Activated CD4-positive, alpha-beta T cell treated with anti-CD3 and anti-CD28 coated beads, Interleukin-2, amount 50 U/mL, for 24 hours (primary cell): ENCODE measurements around the gene ADGRL3.
"Not testable (repeated sequence)": the region's sequence is repeated elsewhere in the genome, so short reads cannot be mapped to it uniquely, and the experiment has no call there.

Experiments used
- DNase-seq, 2 donors: peaks; one replicate each; pipeline ENCODE4 v3.0.0-alpha.2; 2020; ENCODE audit warnings: low read depth in 1 of 2, low spot score in 1 of 2

Gene ADGRL3

DNA sequence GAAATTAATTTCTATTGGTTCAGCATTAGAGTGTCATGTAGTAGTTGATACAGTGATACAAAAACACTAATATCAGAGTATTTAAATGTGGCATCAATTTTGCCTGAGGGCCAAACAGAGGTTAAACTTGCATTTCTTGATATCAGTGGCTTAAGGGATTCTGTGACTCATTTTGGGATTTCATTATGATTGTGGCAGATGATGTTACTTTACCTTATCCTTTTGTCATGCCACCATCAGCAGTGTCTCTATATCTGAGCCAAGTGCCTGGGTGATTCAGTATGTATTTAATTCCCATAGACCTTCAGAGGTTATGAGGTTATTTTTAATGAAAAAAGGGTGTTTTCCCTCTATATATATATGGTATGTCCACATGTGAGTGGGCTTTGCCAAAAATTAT is 582.9 kb downstream of the ADGRL3 start:
- no peak for DNase-seq

DNA sequence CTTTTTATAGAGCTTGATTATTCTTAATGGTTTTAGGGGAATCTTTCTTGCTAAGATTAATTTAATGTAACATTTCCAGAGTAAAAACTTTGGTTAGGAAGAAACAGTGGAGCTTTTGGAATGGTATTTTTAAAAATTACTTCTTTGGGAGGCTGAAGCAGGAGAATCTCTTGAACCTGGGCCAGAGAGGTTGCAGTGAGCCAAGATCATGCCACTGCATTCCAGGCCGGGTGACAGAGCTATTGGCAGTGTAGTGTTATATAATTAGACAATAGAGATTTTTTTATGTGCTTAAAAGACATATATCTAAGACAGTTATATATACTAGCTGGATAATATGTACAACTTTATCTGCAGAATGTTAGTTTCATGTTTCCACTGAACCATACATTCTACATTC is 585.6 kb downstream of the ADGRL3 start:
- no peak for DNase-seq

GRCh38 chr4:61786211-61786610 is 586.1 kb downstream of the ADGRL3 start:
- no peak for DNase-seq

GRCh38 chr4:61795998-61796397 is 595.9 kb downstream of the ADGRL3 start:
- no peak for DNase-seq

- DNase-seq = no peak
These were observed 599.7 kb downstream of the ADGRL3 start for GRCh38 chr4:61799794-61800193.

DNA sequence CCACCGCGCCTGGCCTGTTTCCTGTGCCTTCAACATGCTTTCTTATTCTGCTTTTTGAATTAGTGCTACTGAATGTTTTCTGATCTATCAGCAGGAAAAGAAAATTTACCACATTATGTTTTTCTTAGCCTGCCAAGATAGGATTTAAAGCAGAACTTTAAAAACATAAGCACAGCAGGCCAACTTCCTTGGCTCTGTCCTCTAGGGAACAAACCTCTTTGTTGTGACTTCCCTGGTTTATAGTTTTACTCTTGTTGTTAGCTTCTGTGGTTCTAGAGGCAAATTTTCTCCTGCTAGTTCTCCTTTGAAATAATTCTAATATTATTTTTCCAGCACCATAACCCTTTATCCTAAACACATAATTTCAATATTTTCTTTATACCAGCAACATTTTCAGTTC is 605.1 kb downstream of the ADGRL3 start:
- DNase-seq = no peak

DNA sequence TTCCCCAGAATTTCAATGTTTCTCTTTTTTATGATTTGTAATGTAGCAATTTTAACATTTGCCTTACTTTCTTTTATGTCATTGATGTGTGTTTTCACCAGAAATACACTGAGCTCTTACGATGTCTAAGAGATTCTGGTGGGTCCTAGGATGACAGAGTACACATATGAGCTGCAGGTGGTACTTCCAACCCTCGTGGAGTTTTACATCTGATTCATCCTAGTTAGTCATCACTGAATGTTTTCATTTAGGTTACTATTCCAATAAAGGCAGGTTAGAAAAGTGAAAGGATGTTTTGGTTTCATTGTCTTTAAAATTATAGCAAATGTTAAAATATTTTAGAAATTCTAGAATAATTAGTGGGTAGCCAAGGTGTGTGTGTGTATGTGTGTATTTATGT is 605.9 kb downstream of the ADGRL3 start:
- DNase-seq = no peak

DNA sequence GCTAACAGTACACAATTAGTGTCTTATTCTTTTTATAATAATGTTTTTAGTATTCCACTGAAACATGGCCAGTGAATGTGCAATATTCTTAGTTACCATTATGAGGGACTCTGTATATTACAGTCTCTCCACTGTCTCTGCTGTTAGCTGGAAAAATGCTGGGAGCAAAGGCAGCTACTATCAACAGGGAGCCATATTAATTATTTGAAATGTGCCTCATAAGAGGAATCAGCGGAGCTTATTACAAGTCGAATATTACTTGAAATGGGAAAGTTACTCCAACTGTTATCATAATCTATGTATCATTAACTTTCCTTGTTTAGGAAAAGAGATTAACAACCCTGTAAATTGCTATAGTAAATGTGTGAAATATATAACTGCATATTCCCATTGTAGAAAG is 612.0 kb downstream of the ADGRL3 start:
- no peak for DNase-seq

- no peak for DNase-seq
These were observed 616.9 kb downstream of the ADGRL3 start for GRCh38 chr4:61817071-61817470.

DNA sequence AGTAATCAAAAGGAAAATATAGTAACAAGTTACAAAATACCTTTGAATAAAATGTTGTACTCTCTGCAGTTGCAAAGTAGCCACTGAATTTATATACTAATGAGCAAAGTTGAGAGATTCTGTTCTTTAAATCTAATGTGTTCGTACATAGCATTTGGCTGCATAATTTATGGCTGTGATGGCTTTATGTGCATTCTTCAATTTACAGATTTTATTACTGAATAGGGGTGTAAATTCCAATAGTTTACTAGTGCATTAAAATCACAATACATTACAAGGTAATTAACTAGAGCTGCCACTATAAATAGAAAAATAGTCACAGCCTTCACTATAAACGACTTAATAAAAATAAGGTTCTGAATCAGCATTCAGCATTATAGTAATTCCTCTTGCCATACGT is 620.0 kb downstream of the ADGRL3 start:
- no peak for DNase-seq

DNA sequence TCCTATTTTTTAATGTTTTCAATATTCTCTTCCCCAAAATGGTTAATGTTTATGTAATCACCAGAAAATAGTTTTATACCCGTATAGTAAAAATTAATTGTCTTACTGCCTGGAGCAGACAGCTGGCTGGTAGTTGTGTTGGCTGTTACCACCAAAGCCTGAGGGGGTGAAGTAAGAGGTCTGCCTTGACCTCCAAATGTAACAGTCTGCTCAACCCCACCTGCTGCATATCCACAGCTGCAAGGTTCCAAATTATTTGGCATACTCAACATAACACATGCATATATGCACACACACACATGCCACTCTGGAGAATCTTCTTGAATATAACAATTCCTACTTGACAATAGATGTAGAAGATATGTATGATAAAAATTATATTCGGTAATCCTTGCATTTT is 624.3 kb downstream of the ADGRL3 start:
- DNase-seq = no peak

DNA sequence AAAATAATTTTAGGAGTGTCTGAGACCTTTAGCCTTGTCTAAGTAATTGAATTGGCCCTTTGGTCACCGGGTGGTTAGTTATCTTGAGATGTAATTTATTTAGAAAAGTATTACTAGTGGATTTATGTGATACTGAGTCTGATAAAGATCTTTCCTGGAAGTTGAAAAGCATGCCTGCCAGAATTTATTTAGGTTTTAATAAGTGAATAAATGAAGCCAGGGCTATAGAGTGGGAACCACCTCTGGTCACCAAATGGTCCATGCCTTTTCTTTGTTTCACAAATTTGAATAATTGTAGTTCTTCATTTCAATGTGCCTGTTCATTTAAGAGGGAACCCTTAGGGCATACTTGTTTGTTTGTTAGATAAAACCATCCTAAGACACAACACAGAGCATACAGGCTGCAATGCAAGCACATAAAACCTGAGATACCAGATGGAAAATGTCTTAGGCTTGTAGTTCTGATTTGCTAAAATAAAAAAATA is 627.8 kb downstream of the ADGRL3 start:
- DNase-seq = no peak

DNA sequence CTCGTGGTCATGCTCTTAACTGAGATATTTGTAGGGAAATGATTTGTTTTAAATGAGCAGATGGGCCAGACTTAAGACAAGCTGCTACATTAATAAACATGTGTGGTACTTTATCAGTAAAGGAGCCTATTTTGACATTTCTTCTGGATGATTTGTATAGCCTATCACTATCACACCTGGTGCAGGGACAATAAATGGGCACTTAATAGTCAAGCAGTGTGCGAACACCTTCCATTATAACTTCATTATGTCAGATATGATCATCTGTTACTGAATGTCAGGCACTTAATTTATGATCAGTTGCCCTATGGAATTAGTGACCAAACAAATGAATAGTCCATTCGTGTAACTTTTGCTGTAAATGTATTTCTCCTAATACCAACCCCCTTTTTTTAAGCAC is 628.8 kb downstream of the ADGRL3 start:
- DNase-seq = no peak

- DNase-seq = no peak
These were observed 631.9 kb downstream of the ADGRL3 start for GRCh38 chr4:61831987-61832386.

GRCh38 chr4:61837395-61837794 is 637.3 kb downstream of the ADGRL3 start:
- no peak for DNase-seq

GRCh38 chr4:61838072-61838471 is 637.9 kb downstream of the ADGRL3 start:
- no peak for DNase-seq

- no peak for DNase-seq
These were observed 641.6 kb downstream of the ADGRL3 start for GRCh38 chr4:61841714-61842113.

- no peak for DNase-seq
These were observed 651.0 kb downstream of the ADGRL3 start for GRCh38 chr4:61851126-61851525.

- not testable (repeated sequence) for DNase-seq
These were observed 652.0 kb downstream of the ADGRL3 start for GRCh38 chr4:61852105-61852504.

- no peak for DNase-seq
These were observed 652.9 kb downstream of the ADGRL3 start for GRCh38 chr4:61853041-61853440.

- no peak for DNase-seq
These were observed 660.2 kb downstream of the ADGRL3 start for GRCh38 chr4:61860376-61860775.

DNA sequence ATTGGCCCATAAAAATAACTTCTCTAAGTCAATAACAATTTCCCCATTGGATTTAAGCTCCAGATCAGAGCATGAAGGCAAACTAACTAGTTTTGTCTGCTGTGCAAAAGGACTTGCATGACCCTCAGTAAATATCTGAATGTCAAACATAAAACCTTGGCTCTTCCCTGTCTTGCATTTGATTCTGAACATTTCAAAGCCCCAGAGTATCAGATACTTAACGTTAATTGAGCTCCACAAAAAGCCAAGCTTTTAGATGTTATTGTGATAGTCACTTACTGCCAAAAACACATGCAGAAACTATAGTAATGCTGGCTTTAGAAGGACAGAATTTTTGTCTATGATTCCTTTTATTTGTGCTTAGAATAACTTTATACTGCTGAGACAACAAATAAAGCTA is 664.2 kb downstream of the ADGRL3 start:
- DNase-seq = no peak

DNA sequence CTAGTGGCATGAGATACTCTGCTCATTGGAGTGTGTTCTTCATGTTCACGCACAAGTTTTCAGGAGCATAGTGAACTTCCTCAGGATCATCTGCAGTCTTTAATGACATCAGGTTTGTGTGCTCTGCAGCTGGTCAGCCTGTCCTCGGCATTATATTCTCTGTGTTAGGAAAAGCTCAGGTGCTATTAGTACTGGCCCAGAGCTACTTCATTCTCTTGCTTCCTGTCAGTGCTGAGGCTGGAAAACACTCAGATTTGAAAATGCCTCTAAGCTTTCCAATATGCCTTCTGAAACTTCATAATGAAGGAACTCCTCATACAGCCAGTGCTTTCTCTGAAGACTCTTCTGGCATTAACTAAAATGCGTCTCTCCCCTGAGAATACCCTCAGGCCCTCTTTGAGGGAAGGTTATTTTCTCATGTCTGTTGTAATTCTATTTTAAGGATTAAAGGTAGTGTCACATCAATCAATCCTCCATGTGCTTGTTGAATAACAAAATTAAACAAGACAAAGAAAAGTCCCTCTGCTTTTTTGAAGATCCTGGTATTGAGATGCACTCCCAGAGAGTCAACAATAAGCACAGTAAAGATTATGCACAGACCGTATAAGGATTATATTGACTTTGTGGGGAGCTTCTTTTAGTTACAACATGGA is 666.4 kb downstream of the ADGRL3 start:
- no peak for DNase-seq

GRCh38 chr4:61872983-61873382 is 672.9 kb downstream of the ADGRL3 start:
- no peak for DNase-seq
